GM12878 (cell line): Measurements from ENCODE around the gene KCNAB2. TPM values are rescaled to one million over a fixed set of nuclear protein-coding genes. Genes with fewer than 3 reads are reported as not detected.

Experiments used
- ATAC-seq: fragments of 200-7000 bp; cut with Tn5 transposase; 3 replicates; pipeline ENCODE4 v1.9.1; 2020; ENCODE audit warnings: mild to moderate bottlenecking, moderate library complexity
- BruUV-seq: library from RNA; stranded (reverse); fragments of 400-500 nt; replicated peaks from 2 replicates; lab custom pipeline; 2021; lab: Mats Ljungman, UMichigan
- CTCF ChIA-PET: fragments of 300-600 bp; sonication (Branson Sonifier 250); formaldehyde crosslinking; extraction: SDS; loops from one replicate; lab custom pipeline; 2021; ENCODE audit warnings: inconsistent platforms; lab: Yijun Ruan, JAX
- POLR2A ChIA-PET: fragments of 350-600 bp; formaldehyde crosslinking; extraction: SDS; loops from one replicate; lab custom pipeline; 2021; ENCODE audit warnings: inconsistent platforms; lab: Charles Lee
- RAD21 ChIA-PET: fragments of 300-600 bp; sonication (Branson Sonifier 250); formaldehyde crosslinking; loops from one replicate; lab custom pipeline; 2023; ENCODE audit warnings: antibody characterized with exemption; ENCODE audit not compliant: unreplicated experiment; lab: Charles Lee
- SMC1A ChIA-PET: fragments of 300-600 bp; sonication (Branson Sonifier 250); formaldehyde crosslinking; loops from one replicate; lab custom pipeline; 2023; ENCODE audit not compliant: unreplicated experiment, uncharacterized antibody; lab: Charles Lee
- DNase-seq: peaks from one replicate; pipeline ENCODE4 v3.0.0-alpha.2; 2011; ENCODE audit warnings: low read depth, low spot score
- FAIRE-seq: peaks from 3 replicates; lab custom pipeline; 2011; peaks lifted over from hg19 to GRCh38; lab: Jason Lieb, UNC
- H2AFZ ChIP-seq: 2 replicates; pipeline ENCODE4 v1.6.0; 2011; ENCODE audit warnings: low read depth, low read length, control low read depth; ENCODE audit not compliant: control insufficient read depth
- H3K27ac ChIP-seq: 2 replicates; pipeline ENCODE4 v1.5.1; 2011; ENCODE audit warnings: control low read depth; ENCODE audit not compliant: control insufficient read depth, insufficient read depth
- H3K27me3 ChIP-seq, 2 experiments: replicated peaks in 1 of 2; 2 replicates each; pipeline versions ENCODE4 v1.6.0 to v1.6.1; 2011; ENCODE audit warnings: low read length in 1 of 2; ENCODE audit not compliant: control insufficient read depth in 2 of 2, insufficient read depth in 2 of 2
- H3K36me3 ChIP-seq, 2 experiments: 2 replicates each; pipeline ENCODE4 v1.5.1; 2011; ENCODE audit warnings: low read length in 1 of 2; ENCODE audit not compliant: control insufficient read depth in 2 of 2, insufficient read depth in 2 of 2
- H3K4me1 ChIP-seq: 2 replicates; pipeline ENCODE4 v1.6.1; 2011; ENCODE audit warnings: mild to moderate bottlenecking, low read length, moderate library complexity, mixed read lengths; ENCODE audit not compliant: control insufficient read depth, insufficient read depth
- H3K4me2 ChIP-seq: 2 replicates; pipeline ENCODE4 v1.6.0; 2011; ENCODE audit warnings: control low read depth; ENCODE audit not compliant: control insufficient read depth, insufficient read depth
- H3K4me3 ChIP-seq: fragments of 200-600 bp; sonication (generic); 2 replicates; pipeline ENCODE4 v1.5.1; 2016
- H3K79me2 ChIP-seq: 2 replicates; pipeline ENCODE4 v1.6.0; 2011; ENCODE audit warnings: low read length; ENCODE audit not compliant: control insufficient read depth, insufficient read depth
- H3K9ac ChIP-seq: 2 replicates; pipeline ENCODE4 v1.8.0; 2011; ENCODE audit warnings: low read length, control low read depth, mixed read lengths; ENCODE audit not compliant: control insufficient read depth, insufficient read depth
- H3K9me3 ChIP-seq: replicated peaks from 3 replicates; pipeline ENCODE4 v1.5.1; 2011; ENCODE audit warnings: mild to moderate bottlenecking, low read length; ENCODE audit not compliant: control insufficient read depth, insufficient read depth
- H4K20me1 ChIP-seq: 2 replicates; pipeline ENCODE4 v1.6.0; 2011; ENCODE audit not compliant: control insufficient read depth, insufficient read depth
- CBX3 ChIP-seq: fragments of 200-600 bp; sonication (generic); IDR thresholded peaks from 2 replicates; pipeline ENCODE4 v1.6.1; 2016; ENCODE audit warnings: low read depth, borderline replicate concordance
- RAD21 ChIP-seq: IDR thresholded peaks from 2 replicates; pipeline ENCODE4 v1.6.1; 2011; ENCODE audit warnings: mild to moderate bottlenecking, low read depth, low read length, moderate library complexity; ENCODE audit not compliant: insufficient read depth
- SMARCA5 ChIP-seq: fragments of 450-650 bp; IDR thresholded peaks from 2 replicates; pipeline ENCODE4 v1.6.1; 2017; ENCODE audit warnings: mild to moderate bottlenecking
- ZBED1 ChIP-seq: IDR thresholded peaks from 2 replicates; pipeline ENCODE4 v1.6.1; 2016; ENCODE audit warnings: borderline replicate concordance
- WGBS: methylation state at CpG from one replicate; pipeline ENCODE4 v1.1.6; 2016; ENCODE audit warnings: low lambda C conversion rate; ENCODE audit not compliant: insufficient replicate concordance, insufficient coverage; ENCODE audit errors: missing lambda C conversion rate; 5-methylcytosine and 5-hydroxymethylcytosine counted together
- in situ Hi-C: fragments of 300-500 bp; cut with MboI; formaldehyde crosslinking; loops from 9 replicates; pipeline ENCODE4 v1.14.3; 2018; ENCODE audit warnings: mixed read lengths
- intact Hi-C: fragments of 100-400 bp; cut with micrococcal nuclease; formaldehyde crosslinking; loops from one replicate; pipeline ENCODE4 v1.14.2; 2022; ENCODE audit not compliant: unreplicated experiment
- polyA plus RNA-seq, 11 experiments: library from polyadenylated mRNA; depleted of rRNA in 4 of 11; unstranded in 6 of 11; stranded (reverse) in 5 of 11; fragments of >200 nt; fragmentation: Nextera tagmentation in 4 of 11; fragmentation: Illumina TruSeq in 1 of 11; extraction: Ambion mirVana in 4 of 11; extraction: Trizol in 1 of 11; gene quantifications; 1 replicate in 1 of 11; 2 replicates in 10 of 11; pipeline versions ENCODE4 v1.2.1 to v1.2.3, GENCODE V29; 2011 to 2016; ENCODE audit warnings: inconsistent platforms in 2 of 11, missing spikeins in 2 of 11, low read depth in 1 of 11
- total RNA-seq, 4 experiments: library from RNA; depleted of rRNA in 3 of 4; stranded (reverse); fragments of >200 nt in 3 of 4; fragmentation: Illumina TruSeq in 1 of 4; extraction: Trizol in 1 of 4; gene quantifications; 2 replicates each; pipeline versions ENCODE4 v1.2.1 to v1.2.3, GENCODE V29; 2013 to 2021
- TF ChIP-seq, protein P1 (sequence below): fragments of 450-650 bp; conservative IDR thresholded peaks from 2 replicates; pipeline ENCODE4 v1.6.1; 2017; ENCODE audit warnings: mild to moderate bottlenecking, moderate library complexity
- TF ChIP-seq, protein P2 (sequence below): fragments of 450-650 bp; IDR thresholded peaks from 2 replicates; pipeline ENCODE4 v1.6.1; 2018; ENCODE audit warnings: borderline replicate concordance, mild to moderate bottlenecking; ENCODE audit not compliant: partially characterized antibody
- TF ChIP-seq, protein P3 (sequence below): IDR thresholded peaks from 2 replicates; pipeline ENCODE4 v1.6.1; 2012; ENCODE audit warnings: low read depth, low read length, improper control_type of control experiment
- TF ChIP-seq, protein P4 (sequence below): IDR thresholded peaks from 2 replicates; pipeline ENCODE4 v1.6.1; 2011; ENCODE audit warnings: borderline replicate concordance, low read depth, mild to moderate bottlenecking, moderate library complexity, low read length; ENCODE audit not compliant: insufficient read depth, poor library complexity, severe bottlenecking

Gene KCNAB2
- total and polyA plus RNA-seq, 10 of the 15 experiments (the other 5 are each of a cell fraction or from before 2014, with no cell fraction given): 2.9 to 123 (median 62.4) TPM

DNA sequence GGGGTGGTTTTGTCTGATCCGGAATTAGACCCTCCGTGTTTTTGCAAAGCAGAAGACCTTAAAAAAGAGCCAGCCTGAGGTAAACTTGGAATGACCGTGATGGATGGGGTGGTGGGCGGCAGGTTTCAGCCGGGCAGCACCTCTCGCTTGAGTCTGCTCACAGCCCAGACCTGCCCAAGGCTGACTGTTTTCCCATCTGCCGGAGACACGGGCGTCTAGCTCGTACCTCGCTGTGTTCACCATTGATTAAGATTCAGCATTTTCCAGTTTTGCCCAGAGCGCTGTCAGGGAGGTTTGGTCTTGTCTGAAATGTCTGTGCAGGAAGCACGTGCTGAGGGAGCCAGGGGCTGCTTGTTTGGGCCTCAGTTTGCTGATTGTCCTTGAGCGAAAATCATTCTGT lies 591 bp downstream of the KCNAB2 start (continued):
- TF ChIP-seq, protein P1, sequence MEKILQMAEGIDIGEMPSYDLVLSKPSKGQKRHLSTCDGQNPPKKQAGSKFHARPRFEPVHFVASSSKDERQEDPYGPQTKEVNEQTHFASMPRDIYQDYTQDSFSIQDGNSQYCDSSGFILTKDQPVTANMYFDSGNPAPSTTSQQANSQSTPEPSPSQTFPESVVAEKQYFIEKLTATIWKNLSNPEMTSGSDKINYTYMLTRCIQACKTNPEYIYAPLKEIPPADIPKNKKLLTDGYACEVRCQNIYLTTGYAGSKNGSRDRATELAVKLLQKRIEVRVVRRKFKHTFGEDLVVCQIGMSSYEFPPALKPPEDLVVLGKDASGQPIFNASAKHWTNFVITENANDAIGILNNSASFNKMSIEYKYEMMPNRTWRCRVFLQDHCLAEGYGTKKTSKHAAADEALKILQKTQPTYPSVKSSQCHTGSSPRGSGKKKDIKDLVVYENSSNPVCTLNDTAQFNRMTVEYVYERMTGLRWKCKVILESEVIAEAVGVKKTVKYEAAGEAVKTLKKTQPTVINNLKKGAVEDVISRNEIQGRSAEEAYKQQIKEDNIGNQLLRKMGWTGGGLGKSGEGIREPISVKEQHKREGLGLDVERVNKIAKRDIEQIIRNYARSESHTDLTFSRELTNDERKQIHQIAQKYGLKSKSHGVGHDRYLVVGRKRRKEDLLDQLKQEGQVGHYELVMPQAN: no peak

DNA sequence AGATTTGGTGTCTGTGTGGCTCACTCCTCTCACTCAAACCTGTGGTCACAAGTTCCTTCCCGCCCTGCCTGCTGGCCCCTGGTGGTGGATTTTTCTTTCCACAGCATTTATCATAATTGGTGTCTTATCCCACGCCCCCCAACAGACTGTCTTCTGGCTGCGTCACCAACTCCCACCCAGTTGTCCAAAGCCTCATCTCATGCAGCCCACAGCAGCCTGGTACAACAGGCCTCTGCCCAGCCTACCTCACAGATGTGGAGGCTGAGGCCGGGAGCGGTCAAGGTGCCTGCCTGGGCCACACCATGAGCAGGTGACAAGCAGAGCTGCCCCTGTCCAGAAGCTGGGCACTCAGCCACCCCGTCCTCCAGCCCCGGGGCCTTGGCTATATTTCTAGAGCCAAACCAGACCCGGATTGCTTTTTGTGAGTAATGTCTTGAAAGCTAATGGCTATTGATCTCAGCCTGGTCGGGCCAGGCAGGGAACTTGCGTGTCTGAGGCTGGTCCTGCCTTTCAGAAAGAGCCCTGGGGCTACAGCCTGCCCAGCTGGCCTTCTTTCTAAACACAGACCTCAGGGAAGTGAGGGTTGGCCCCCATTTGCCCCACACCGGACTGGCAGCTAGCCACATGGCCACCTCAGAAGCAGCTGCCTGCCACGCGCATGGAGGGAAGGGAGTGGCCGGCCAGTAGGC lies 2.6 kb downstream of the KCNAB2 start:
- ChIA-PET CTCF (interaction anchor here (0.7 kb wide), 1 partner anchor 54 kb away, joined by 3 read pairs; no protein-coding TSS in a partner anchor), RAD21 (no interaction called here), SMC1A (no interaction called here), POLR2A (no interaction called here)
- no peaks in the 10 kb centered on the region; the same call in 1 of the 2 replicates for H4K20me1 ChIP-seq
- FAIRE-seq (no peak), DNase-seq (no peak), ATAC-seq (no peak)
- H3K36me3 ChIP-seq: peaks cover 14 to 23% of the 10 kb centered on the region in 2 experiments
- H3K27me3 ChIP-seq: no peaks in the 10 kb centered on the region
- intact Hi-C loops (no loop called here), in situ Hi-C loops (no loop called here)
- H3K27ac ChIP-seq: no peak overlapping the region
- H3K9me3 ChIP-seq: no peaks in the 10 kb centered on the region
- no peak overlapping the region for H2AFZ ChIP-seq
- no peaks in the 10 kb centered on the region for H3K79me2 ChIP-seq
- WGBS: 99% methylated on average over 14 of the region's 14 CpGs
- no peaks in the 10 kb centered on the region for H3K4me1 ChIP-seq
- no TSS peak for BruUV-seq
- H3K9ac ChIP-seq: no peak overlapping the region
- H3K4me3 ChIP-seq: no peak overlapping the region
- no peak for TF ChIP-seq CBX3
- no peak for TF ChIP-seq ZBED1
- no peak for TF ChIP-seq RAD21
- TF ChIP-seq, protein P2, sequence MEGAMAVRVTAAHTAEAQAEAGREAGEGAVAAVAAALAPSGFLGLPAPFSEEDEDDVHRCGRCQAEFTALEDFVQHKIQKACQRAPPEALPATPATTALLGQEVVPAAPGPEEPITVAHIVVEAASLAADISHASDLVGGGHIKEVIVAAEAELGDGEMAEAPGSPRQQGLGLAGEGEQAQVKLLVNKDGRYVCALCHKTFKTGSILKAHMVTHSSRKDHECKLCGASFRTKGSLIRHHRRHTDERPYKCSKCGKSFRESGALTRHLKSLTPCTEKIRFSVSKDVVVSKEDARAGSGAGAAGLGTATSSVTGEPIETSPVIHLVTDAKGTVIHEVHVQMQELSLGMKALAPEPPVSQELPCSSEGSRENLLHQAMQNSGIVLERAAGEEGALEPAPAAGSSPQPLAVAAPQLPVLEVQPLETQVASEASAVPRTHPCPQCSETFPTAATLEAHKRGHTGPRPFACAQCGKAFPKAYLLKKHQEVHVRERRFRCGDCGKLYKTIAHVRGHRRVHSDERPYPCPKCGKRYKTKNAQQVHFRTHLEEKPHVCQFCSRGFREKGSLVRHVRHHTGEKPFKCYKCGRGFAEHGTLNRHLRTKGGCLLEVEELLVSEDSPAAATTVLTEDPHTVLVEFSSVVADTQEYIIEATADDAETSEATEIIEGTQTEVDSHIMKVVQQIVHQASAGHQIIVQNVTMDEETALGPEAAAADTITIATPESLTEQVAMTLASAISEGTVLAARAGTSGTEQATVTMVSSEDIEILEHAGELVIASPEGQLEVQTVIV: no peak
- TF ChIP-seq, protein P3, sequence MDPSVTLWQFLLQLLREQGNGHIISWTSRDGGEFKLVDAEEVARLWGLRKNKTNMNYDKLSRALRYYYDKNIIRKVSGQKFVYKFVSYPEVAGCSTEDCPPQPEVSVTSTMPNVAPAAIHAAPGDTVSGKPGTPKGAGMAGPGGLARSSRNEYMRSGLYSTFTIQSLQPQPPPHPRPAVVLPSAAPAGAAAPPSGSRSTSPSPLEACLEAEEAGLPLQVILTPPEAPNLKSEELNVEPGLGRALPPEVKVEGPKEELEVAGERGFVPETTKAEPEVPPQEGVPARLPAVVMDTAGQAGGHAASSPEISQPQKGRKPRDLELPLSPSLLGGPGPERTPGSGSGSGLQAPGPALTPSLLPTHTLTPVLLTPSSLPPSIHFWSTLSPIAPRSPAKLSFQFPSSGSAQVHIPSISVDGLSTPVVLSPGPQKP: no peak
- TF ChIP-seq SMARCA5: no peak
- TF ChIP-seq, protein P4, sequence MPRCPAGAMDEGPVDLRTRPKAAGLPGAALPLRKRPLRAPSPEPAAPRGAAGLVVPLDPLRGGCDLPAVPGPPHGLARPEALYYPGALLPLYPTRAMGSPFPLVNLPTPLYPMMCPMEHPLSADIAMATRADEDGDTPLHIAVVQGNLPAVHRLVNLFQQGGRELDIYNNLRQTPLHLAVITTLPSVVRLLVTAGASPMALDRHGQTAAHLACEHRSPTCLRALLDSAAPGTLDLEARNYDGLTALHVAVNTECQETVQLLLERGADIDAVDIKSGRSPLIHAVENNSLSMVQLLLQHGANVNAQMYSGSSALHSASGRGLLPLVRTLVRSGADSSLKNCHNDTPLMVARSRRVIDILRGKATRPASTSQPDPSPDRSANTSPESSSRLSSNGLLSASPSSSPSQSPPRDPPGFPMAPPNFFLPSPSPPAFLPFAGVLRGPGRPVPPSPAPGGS: no peak
- H3K4me2 ChIP-seq: no peak overlapping the region
